Stimulated activated CD4-positive, alpha-beta T cell treated with anti-CD3 and anti-CD28 coated beads, Interleukin-2, amount 100 ng/mL, for 48 hours (primary cell): ENCODE results near the gene SEH1L.
A peak's percentile ranks its signal among the peaks of the same experiment; 100 is the strongest.
"Not testable (repeated sequence)": the region's sequence is repeated elsewhere in the genome, so short reads cannot be mapped to it uniquely, and the experiment has no call there.

Source experiments
- DNase-seq, 2 donors: peaks; one replicate each; pipeline ENCODE4 v3.0.0-alpha.2; 2020

Gene SEH1L

DNA sequence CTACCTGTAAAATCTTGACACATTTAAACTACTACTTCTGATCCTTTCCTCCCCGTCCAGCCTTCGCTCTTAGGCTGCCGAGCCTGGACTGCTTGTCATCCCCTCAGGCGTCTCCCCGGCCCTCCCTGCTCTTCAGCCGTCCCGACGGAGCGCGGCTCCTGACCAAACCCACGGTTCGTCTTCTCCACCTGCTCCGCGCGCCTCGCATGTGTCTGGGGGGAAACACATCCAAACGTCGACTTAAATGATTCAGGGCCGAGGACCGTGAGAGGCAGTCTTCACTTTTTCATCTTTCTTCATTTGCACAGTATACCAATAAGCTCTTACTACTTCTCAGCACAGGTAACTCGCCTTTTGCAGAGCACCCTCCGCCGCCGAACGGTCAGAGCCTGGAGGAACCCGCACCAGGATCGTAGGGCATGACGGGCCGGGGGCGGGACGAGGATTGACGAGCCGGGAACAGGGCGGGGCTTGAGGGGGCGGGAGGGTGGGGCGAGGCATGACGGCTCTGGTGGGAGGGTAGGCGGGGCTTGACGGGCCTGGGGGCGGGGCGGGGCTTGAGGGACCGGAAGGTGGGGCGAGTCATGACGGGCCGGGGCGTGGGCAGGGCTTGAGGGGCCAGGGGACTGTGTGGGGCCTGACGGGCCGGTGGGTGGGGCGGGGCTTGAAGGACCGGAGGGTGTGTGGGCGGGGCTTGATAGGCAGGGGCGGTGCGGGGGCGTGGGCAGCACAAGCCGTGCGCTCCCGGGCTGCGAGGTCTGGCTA is at the start of gene SEH1L:
TSS of gene SEH1L (plus strand) at position 727 of the 765 bp plus-strand sequence. CDS start 111 bp downstream, outside the sequence.
- peak; percentile 99 to 100 for DNase-seq

DNA sequence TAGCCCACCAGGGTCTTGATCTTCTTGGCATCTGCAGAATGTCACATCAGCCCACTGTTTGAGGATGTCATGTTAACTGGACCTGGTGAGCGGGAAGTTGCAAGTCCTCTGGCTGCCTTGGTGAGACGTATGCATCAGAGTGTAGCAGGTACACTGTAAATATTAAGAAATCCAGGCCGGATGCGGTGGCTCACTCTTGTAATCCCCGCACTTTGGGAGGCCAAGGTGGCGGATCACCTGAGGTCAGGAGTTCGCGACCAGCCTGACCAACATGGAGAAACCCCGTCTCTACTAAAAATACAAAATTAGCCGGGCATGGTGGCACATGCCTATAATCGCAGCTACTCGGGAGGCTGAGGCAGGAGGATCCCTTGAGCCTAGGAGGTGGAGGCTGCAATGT is 46.6 kb upstream of the SEH1L start:
- DNase-seq: not testable (repeated sequence)

DNA sequence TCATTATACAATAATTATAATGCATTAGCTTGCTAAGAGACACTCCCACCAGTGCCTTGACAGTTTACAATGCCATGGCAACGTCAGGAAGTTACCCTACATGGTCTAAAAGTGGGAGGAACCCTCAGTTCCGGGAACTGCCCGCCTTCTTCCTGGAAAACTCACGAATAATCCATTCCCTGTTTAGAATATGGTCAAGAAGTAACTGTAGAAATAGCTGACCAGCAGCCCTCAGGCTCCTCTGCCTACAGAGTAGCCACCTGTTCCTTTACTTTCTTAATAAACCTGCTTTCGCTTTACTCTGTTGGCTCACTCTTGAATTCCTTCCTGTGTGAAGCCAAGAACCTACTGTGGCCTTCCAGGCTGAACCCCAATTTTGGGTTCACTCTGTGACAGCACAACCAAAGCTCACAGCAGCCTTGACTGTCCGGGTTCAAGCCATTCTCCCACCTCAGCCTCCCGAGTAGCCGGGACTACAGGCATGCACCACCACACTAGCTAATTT is 43.7 kb upstream of the SEH1L start:
- DNase-seq: peak; percentile 29 to 37

GRCh38 chr18:12906119-12906518 is 41.7 kb upstream of the SEH1L start:
- DNase-seq: no peak

DNA sequence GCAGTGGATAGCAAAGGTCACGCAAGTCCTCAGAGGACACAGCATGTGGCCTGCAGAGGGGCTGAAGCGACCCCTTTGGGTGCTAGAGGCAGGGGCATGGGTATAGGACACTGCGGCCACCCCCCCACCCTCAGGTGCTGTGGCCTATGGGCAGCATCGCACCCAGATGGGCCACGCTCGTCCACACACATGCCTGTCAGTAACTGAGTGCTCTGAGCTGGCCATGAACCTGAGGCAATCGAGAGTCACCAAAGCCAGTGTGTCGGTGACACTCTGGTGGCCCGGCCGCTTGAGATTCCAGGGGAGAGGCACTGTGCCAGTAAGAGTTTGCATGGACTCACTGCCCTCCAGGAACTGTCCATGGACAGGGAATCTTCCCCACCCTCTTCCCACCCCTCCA is 41.0 kb upstream of the SEH1L start:
- no peak for DNase-seq

DNA sequence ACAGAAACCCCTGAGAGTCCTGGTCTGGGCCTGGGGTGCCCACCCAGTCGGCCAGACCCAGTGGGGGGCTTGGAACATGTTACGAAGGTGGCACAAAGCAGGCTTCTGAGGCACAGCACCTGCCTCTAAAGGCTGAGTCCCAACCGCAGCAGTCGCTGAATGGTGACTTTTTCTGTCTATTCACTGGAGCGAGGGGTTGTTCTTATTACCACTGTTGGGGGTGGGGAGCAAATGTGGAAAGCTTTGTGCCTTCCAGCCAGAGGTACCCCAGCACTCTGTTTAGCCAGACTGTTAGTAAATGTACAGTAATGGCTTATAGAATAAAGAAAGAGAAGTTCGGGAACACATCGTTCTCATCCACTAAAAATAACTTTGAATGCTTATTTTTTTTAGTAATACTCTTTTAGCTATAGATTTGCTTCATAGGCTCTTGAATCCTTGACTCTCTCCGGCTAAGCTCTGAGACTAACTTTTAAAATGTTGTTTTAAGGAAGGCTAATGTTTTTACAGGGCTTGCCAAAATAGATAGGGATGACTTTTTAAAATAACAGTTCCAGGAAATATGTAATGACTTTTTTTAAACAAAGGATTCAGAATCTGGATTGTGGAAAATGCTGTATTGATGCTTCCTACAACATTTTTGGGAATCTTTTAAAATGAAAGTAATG is 40.4 kb upstream of the SEH1L start:
- no peak for DNase-seq

DNA sequence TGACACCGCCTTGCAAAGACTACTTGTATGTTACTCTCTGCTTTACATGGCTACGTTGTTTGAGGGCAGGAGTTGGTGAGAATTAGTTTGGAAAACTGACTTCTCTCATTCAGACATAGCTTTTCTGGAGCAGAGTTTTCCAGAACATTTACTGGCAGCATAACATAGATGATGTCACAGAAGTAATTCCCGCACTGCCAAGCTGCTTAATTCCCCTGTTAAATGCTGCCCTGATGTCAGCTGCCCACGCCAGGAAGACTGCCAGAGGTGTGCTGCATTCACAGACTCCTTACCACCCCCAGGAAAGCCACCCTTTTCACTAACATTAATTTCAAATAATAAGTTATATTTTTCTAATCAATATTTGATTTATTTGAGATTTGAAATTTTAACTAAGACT is 39.1 kb upstream of the SEH1L start:
- DNase-seq: no peak

- DNase-seq: peak; percentile 23 to 49
Observed at GRCh38 chr18:12911025-12911928, 36.5 kb upstream of the SEH1L start.

DNA sequence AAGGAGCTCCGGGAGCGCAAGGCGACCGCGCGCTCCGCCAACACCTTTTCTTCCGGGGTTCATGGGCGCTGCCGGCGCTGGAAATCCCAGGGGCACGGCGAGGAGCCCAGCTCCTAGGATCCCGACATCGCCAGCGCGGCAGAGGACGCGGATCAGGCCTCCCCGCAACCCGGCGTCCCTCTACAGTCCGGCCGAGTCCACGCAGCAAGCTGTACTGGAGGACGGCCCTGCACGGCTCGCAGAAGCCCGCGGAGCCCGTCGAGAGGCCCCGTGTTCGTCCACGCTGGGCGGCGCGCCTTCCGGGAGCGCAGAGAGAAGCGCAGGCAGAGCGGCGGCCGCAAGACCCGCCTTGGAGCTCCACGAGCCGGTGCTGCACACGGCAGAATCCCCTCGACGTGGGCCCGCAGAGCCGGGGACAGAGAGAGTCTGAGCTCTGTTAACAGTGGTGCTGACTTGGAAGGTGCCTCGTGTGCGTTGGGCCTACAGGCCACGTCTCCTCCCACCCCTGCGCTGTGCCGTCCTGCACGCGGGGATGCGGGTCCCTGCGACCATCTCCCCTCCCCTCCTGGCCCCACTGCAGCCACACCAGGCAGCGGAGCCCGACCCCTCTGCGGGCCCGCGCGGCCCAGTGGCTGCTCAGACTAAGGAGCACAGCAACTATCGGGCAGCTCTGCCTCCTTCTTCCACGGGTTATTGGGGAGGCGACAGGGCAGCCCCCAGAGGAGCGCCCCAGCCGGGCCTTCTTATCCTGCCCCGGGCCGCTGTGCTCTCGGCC is 35.7 kb upstream of the SEH1L start:
- no peak for DNase-seq

DNA sequence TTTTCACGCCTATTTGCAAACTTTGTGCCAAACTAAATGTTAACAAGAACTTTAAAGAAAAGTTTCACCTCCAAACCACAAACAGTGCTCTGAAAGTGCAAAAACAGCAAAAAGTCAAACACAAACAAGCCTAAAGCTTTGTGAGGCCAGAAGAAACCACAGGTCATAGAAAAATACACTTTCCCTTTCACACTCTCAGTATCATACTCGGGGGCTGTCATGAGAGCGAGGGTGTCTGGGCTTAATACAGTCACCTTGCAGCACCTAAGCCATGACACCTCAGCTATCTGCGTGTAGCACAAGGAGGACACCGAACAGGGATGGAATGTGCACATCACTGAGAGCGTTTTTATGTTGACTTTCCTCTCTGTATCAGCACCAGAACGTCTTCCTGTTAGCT is 26.6 kb upstream of the SEH1L start:
- no peak for DNase-seq

DNA sequence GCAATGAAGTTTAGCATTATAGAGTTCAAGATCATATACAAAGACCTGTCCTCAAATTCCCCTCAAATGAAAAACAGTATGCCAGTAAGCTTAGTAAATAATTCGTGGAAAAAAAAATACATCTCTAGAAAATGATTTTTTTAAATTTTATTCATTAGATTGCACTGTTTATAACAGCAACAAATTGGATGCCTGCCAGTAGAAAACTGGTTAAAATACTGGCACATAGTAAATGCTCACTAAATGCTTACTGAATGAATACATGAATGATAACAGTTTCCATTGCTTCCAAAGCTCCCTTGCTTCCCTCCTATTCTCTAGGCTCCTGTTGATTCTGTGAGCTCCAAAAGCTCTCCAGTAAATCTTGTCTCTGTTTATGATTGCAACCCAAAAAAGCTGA is 25.5 kb upstream of the SEH1L start:
- no peak for DNase-seq

DNA sequence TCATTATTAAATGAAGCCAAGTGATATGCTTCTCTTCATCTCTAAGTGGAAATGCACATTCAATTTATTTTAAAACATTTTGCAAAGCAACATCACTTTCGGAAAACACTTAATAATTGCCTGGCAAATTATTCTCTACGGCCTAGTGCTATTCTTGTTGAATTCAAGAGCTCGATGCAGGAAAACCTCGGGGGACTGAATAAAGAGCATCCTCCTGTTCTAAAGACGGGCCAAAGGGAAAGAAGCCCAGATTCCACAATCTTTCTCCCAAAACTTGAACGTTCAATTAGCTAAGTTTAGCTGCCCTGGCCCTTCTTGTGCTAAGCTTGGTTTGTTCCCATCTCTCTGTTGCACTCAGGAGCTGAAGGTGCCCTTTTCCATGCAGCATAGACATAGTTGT is 23.2 kb upstream of the SEH1L start:
- no peak for DNase-seq

- no peak for DNase-seq
Observed at GRCh38 chr18:12928206-12928605, 19.6 kb upstream of the SEH1L start.

DNA sequence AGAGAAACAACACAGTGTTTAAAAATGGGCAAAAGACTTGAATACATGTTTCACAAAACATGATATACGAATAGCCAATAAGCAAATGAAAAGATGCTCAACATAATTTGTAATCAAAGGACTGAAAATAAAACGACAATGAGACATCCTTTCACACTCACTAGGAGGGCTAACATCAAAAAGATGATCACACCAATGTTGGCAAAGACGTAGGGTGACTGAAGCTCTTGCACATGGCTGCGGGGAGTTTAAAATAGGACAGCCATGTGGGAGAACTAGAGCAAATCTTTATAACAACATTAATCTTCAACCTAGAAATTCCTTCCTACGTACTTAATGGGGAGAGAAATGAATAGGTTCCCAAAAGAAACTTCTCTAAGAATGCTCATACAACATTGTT is 19.2 kb upstream of the SEH1L start:
- no peak for DNase-seq

- DNase-seq: no peak
Observed at GRCh38 chr18:12929477-12930083, 18.2 kb upstream of the SEH1L start.

DNA sequence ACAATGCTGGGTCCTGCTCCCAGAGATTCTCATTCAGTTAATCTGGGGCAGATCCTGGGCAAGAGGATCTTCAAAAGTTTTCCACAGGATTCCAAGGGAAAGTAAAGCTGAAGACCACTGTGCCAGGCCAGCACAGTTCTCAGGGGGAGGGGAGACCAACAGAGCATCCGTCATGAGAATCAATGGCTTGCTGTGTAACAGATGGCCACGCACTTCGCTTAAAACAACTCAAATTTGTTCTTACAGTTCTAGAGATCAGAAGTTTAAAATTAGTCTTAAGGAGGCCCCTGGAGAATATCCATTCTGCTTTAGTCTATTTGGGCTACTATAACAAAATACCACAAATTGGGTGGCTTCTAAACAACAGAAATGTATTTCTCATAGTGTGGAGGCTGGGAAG is 17.4 kb upstream of the SEH1L start:
- DNase-seq: no peak

GRCh38 chr18:12930908-12931307 is 16.9 kb upstream of the SEH1L start:
- DNase-seq: no peak

GRCh38 chr18:12933327-12933726 is 14.5 kb upstream of the SEH1L start:
- no peak for DNase-seq

- peak; percentile 59 to 67 for DNase-seq
Observed at GRCh38 chr18:12934454-12935071, 13.2 kb upstream of the SEH1L start.

DNA sequence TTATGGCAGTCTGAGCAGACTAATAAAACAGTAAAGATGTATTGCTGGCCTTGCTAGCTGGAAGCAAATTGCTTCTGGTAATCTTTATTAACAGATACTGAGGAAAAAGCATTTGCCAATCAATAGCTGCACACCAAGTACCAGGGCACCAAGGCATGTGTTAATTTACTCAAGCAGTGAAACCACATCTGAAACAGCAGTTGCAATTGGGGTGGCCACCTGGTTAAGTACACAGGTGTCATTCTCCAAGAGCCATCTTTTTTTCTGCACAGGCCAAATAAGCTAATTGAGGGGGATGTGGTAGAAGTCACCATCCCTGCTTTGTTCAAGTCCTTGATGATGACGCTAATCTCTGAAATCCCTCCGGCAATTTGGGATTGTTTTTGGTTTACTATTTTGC is 8.6 kb upstream of the SEH1L start:
- no peak for DNase-seq

- DNase-seq: no peak
Observed at GRCh38 chr18:12943215-12943614, 4.6 kb upstream of the SEH1L start.

DNA sequence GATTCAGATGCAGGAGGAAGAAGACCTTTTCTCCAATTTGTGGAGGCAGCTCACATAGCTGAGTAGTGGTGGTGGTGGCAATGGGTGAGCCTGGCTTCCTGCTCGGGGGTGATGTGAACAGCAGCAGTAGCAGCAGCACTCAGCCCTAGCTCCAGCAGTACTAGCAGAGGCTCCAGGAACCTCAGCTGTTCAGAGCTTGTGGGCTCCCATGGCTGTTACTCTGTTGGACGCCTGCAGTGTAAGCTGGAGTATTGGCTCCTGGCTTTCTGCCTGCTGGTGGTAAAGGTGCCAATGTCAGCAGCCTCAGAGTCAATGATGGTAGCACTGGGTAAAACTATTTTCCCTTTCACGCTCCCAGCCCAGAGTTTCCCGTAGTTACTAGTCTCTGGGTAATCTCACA is 3.1 kb upstream of the SEH1L start:
- DNase-seq: no peak
